K562 (cell line): ENCODE measurements around the gene CDCP1. TPM values are rescaled to one million over a fixed set of nuclear protein-coding genes. Genes with fewer than 3 reads are reported as not detected.
A peak's percentile ranks its signal among the peaks of the same experiment; 100 is the strongest.

Experiments
- BRF1 ChIP-seq: IDR thresholded peaks from 3 replicates; pipeline ENCODE4 v1.6.1; 2011; ENCODE audit warnings: borderline replicate concordance, mild to moderate bottlenecking; ENCODE audit not compliant: insufficient read length; ENCODE audit errors: extremely low read depth
- CTCFL ChIP-seq: IDR thresholded peaks from 2 replicates; pipeline ENCODE4 v1.6.1; 2011; ENCODE audit warnings: borderline replicate concordance, low read depth, mild to moderate bottlenecking, moderate library complexity, low read length; ENCODE audit not compliant: insufficient read depth, poor library complexity, severe bottlenecking
- HMGN3 ChIP-seq: IDR thresholded peaks from 2 replicates; pipeline ENCODE4 v1.6.1; 2011; ENCODE audit warnings: borderline replicate concordance, low read depth, mild to moderate bottlenecking, mixed read lengths, low read length; ENCODE audit not compliant: insufficient read length; ENCODE audit errors: extremely low read depth
- ZNF395 ChIP-seq: fragments of 200-800 bp; sonication (Bioruptor generic); IDR thresholded peaks from 2 replicates; pipeline ENCODE4 v1.6.1; 2017; ENCODE audit warnings: missing genetic modification characterization, missing compliant biosample characterization
- polyA plus RNA-seq, 8 experiments: library from polyadenylated mRNA; depleted of rRNA in 4 of 8; stranded (reverse) in 5 of 8; unstranded in 3 of 8; fragments of >200 nt; fragmentation: Nextera tagmentation in 2 of 8; fragmentation: Illumina TruSeq in 1 of 8; extraction: Ambion mirVana in 2 of 8; extraction: Trizol in 1 of 8; gene quantifications; 2 replicates each; pipeline versions ENCODE4 v1.2.1 to v1.2.3, GENCODE V29; 2011 to 2014; ENCODE audit warnings: inconsistent platforms in 1 of 8, missing spikeins in 1 of 8
- total RNA-seq, 7 experiments: library from RNA; depleted of rRNA in 6 of 7; stranded (reverse); fragments of >200 nt in 6 of 7; fragmentation: Illumina TruSeq in 2 of 7; extraction: Trizol in 2 of 7; gene quantifications; 2 replicates each; pipeline versions ENCODE4 v1.2.1 to v1.2.3, GENCODE V29; 2011 to 2021; ENCODE audit warnings: low replicate concordance in 1 of 7

Gene CDCP1
- total and polyA plus RNA-seq, 9 of the 15 experiments (the other 6 are each of a cell fraction or from before 2014, with no cell fraction given) = 3.9 to 16.4 (median 5.2) TPM

GRCh38 chr3:45123581-45124269 lies 22.5 kb downstream of the CDCP1 start (continued):
- TF ChIP-seq ZNF395 (CRISPR knock-in tag) (peak; percentile 55; the same call in 1 of the 2 replicates), CTCFL (no peak), BRF1 (no peak), HMGN3 (no peak)
